ENCODE measurements around the gene SLC30A3.

Gene SLC30A3

GRCh38 chr2:27241761-27242613 lies 20.9 kb downstream of the SLC30A3 start:
- no peak overlapping the region for H3K4me3 ChIP-seq (ENCODE audit: low read length)
- TF ChIP-seq, protein P1, sequence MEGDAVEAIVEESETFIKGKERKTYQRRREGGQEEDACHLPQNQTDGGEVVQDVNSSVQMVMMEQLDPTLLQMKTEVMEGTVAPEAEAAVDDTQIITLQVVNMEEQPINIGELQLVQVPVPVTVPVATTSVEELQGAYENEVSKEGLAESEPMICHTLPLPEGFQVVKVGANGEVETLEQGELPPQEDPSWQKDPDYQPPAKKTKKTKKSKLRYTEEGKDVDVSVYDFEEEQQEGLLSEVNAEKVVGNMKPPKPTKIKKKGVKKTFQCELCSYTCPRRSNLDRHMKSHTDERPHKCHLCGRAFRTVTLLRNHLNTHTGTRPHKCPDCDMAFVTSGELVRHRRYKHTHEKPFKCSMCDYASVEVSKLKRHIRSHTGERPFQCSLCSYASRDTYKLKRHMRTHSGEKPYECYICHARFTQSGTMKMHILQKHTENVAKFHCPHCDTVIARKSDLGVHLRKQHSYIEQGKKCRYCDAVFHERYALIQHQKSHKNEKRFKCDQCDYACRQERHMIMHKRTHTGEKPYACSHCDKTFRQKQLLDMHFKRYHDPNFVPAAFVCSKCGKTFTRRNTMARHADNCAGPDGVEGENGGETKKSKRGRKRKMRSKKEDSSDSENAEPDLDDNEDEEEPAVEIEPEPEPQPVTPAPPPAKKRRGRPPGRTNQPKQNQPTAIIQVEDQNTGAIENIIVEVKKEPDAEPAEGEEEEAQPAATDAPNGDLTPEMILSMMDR (conservative IDR thresholded peaks at IDR 0.05; ENCODE audit: low read depth, low read length): no peak
- no peak for DNase-seq (ENCODE audit: low read depth)

- DNase-seq (ENCODE audit: low read depth): no peak
- TF ChIP-seq, protein P1 (conservative IDR thresholded peaks at IDR 0.05; ENCODE audit: low read depth, low read length): no peak
- no peak overlapping the region for H3K4me3 ChIP-seq (ENCODE audit: low read length)
Observed at GRCh38 chr2:27240406-27240805, 22.4 kb downstream of the SLC30A3 start.

GRCh38 chr2:27238976-27239375 lies 23.9 kb downstream of the SLC30A3 start:
- TF ChIP-seq, protein P1 (conservative IDR thresholded peaks at IDR 0.05; ENCODE audit: low read depth, low read length): no peak
- no peak overlapping the region for H3K4me3 ChIP-seq (ENCODE audit: low read length)

DNA sequence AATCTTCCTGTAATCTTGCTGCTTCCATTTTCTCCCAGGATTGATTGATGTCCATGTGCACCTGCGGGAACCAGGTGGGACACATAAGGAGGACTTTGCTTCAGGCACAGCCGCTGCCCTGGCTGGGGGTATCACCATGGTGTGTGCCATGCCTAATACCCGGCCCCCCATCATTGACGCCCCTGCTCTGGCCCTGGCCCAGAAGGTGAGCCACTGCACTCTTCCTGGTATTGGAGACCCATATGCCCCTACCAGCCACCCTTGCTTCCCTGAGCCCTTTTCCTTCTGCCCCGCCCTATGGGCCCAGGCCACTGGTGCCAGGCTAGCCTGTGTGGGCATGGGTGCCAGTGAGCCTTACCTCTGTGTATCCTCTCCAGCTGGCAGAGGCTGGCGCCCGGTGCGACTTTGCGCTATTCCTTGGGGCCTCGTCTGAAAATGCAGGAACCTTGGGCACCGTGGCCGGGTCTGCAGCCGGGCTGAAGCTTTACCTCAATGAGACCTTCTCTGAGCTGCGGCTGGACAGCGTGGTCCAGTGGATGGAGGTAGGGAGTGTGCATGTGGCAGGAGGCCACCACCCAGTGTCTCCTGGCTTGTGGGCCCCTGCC lies 25.4 kb downstream of the SLC30A3 start:
- TF ChIP-seq, protein P1 (conservative IDR thresholded peaks at IDR 0.05; ENCODE audit: low read depth, low read length): no peak
- DNase-seq (ENCODE audit: low read depth): no peak
- H3K4me3 ChIP-seq (ENCODE audit: low read length): no peak overlapping the region

More at GRCh38 chr2:27238976-27239375, 23.9 kb downstream of the SLC30A3 start:
- no peak for DNase-seq (ENCODE audit: low read depth)

- TF ChIP-seq, protein P1 (conservative IDR thresholded peaks at IDR 0.05; ENCODE audit: low read depth, low read length): no peak
- no peak for DNase-seq (ENCODE audit: low read depth)
- no peak overlapping the region for H3K4me3 ChIP-seq (ENCODE audit: low read length)
Observed at GRCh38 chr2:27236626-27237025, 26.2 kb downstream of the SLC30A3 start.

- TF ChIP-seq, protein P1 (conservative IDR thresholded peaks at IDR 0.05; ENCODE audit: low read depth, low read length): no peak
- no peak for DNase-seq (ENCODE audit: low read depth)
Observed at GRCh38 chr2:27236136-27236535, 26.7 kb downstream of the SLC30A3 start.

GRCh38 chr2:27233341-27233740 lies 29.5 kb downstream of the SLC30A3 start:
- no peak for DNase-seq (ENCODE audit: low read depth)
- H3K4me3 ChIP-seq (ENCODE audit: low read length): no peak overlapping the region
- TF ChIP-seq, protein P1 (conservative IDR thresholded peaks at IDR 0.05; ENCODE audit: low read depth, low read length): no peak

More at GRCh38 chr2:27236136-27236535, 26.7 kb downstream of the SLC30A3 start:
- H3K4me3 ChIP-seq (ENCODE audit: low read length): no peak overlapping the region

All from retinal pigment epithelial cell (primary cell).